ENCODE data around the gene LIG1.
A peak's percentile ranks its signal among the peaks of the same experiment; 100 is the strongest.

DNA sequence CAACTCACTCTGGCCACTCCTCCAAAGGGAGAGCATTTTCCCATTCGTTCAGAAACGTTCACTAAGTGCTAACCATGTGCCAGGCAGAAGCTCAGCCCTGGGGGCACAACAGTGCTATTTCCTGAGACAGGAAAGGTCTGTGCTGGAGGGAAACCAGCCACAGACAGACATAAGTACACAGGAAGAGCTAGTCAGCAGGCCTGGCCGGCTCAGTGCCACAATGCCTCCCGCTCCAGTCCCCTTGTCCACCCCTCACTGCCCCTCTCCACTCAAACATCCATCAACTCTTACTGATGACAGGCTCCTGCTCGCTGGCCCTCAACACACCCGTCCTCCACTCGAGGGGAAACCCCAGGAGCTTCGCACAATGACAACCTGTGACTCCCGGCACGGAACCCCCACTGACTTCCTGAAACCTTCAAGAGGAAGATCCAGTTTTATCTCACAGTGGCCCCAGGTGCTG is 48.2 kb downstream of the LIG1 start:
- TF ChIP-seq EZH2 (IDR thresholded peaks at IDR 0.05) (no peak), POLR2AphosphoS5 (IDR thresholded peaks at IDR 0.05; ENCODE audit: borderline replicate concordance, low read depth, low read length) (peak; percentile 46; the same call in 1 of the 2 replicates), FOXP2 (optimal IDR thresholded peaks at IDR 0.05; ENCODE audit: control extremely low read depth, extremely low read length, insufficient read depth) (no peak)
